ENCODE measurements around the gene SAE1. TPM values are rescaled to one million over a fixed set of nuclear protein-coding genes. Genes with fewer than 3 reads are reported as not detected.
A peak's percentile ranks its signal among the peaks of the same experiment; 100 is the strongest.

SAE1 gene
- total RNA-seq, 1 donor from 2014 or later = 141 TPM

DNA sequence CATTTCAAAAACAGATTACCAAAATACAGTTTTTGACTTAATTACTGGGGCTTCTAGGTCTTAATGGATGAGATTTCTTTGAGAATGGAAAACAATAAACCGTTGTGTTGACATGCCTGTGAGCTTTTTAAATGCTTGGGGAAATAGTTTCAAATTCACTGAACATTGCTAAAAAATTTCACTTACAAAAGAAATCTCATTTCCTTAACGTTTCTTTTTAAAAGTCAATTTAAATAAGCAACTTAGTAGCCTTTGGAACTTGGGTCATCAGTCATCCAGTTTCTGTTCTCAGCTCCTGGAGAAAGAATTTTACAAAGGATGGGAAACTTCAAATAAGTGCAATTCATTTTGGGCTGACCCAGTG is 21.5 kb upstream of the SAE1 start:
- Mint-ChIP-seq H3K4me3 (peak overlapping the region; percentile 92), H3K4me1 (ENCODE audit: low read depth) (peaks cover 62% of the 10 kb centered on the region), H3K27ac (peak overlapping the region; percentile 99), H3K27me3 (ENCODE audit: insufficient read depth) (no peaks in the 10 kb centered on the region), H3K36me3 (ENCODE audit: low read depth) (peaks cover 34% of the 10 kb centered on the region), H3K9me3 (no peaks in the 10 kb centered on the region)
- DNase-seq (ENCODE audit: low spot score) = no peak
- intact Hi-C loops (cut with micrococcal nuclease) = no loop called here

DNA sequence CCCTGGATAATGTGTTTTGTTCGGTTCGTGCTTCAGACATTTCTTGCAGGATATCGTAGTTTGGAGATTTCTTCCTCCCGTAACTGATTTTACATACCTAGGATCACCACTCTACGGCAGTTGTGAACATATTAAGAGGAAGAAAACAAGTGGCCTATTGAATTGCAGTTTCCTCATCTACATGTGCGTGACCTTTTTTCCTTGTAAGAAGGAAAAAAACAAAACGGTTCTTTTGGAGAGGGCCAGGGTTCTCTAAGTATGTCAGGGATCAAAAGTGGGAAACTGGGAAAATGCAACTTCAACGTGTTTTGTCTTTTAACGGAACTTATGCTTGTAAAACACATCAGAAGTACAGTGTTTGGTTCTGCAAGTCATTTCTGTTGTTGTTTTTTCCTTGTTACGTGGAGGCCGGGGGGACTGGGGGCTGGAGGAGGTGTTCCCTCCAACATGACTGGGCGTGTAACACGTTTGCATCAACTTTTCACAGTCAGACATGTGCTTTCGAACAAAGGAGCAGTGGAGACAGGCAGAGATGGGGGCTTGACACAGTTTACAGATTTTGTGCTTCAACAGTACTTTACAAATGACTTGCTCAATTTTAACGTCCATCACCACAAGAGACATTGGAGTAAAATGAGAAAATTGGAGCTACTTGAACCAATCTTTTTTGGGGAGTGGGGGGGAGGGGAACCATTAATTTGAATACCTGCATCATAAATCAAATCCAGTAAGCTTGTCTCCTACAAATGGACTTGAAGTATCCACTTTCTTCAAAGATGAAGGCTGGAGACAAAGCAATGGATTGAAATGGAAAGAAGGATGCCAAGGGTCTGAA is 20.9 kb upstream of the SAE1 start:
- Mint-ChIP-seq H3K4me3 (peak overlapping the region; percentile 92), H3K4me1 (ENCODE audit: low read depth) (peaks cover 64% of the 10 kb centered on the region), H3K36me3 (ENCODE audit: low read depth) (peaks cover 34% of the 10 kb centered on the region), H3K27me3 (ENCODE audit: insufficient read depth) (no peaks in the 10 kb centered on the region), H3K9me3 (no peaks in the 10 kb centered on the region), H3K27ac (peak overlapping the region; percentile 99)
- DNase-seq (ENCODE audit: low spot score) = peak; percentile 65
- intact Hi-C loops (cut with micrococcal nuclease) = loop anchor here (2.0 to 5.0 kb wide), 2 partner anchors 249 to 322 kb away; partner anchors contain the start of genes ARHGAP35 and SLC1A5

DNA sequence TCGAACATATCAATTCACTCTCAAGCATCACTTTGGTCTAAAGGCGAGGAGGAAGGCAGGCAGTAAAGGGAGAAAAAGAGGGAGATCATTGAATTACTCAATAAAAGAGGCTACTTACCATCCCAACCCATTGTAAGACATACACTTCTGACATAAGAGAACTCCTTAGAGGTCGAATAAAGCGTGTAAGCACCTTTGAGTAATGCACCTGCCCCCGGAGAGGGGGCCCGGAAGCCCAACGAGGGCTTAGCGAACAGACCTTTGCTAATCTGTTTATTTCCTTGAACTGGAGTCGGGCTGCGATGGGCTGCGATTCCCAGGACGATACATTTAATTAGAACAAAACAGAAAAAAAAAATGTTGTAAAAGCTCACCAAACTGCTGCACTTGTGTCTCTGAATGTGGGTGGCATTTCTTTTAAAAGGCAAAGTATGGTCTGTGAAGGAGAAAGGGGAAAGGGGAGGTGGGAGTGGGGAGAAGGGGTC is 20.1 kb upstream of the SAE1 start:
- H3K36me3 Mint-ChIP-seq (ENCODE audit: low read depth) = peaks cover 31% of the 10 kb centered on the region
- DNase-seq (ENCODE audit: low spot score) = no peak
- intact Hi-C loops (cut with micrococcal nuclease) = loop anchor here (2.0 to 5.0 kb wide), 2 partner anchors 250 to 323 kb away; partner anchors contain the start of genes ARHGAP35 and SLC1A5
- H3K27ac Mint-ChIP-seq = peak overlapping the region; percentile 99
- no peaks in the 10 kb centered on the region for H3K27me3 Mint-ChIP-seq (ENCODE audit: insufficient read depth)
- H3K4me3 Mint-ChIP-seq = peak overlapping the region; percentile 92
- peaks cover 60% of the 10 kb centered on the region for H3K4me1 Mint-ChIP-seq (ENCODE audit: low read depth)
- H3K9me3 Mint-ChIP-seq = no peaks in the 10 kb centered on the region

DNA sequence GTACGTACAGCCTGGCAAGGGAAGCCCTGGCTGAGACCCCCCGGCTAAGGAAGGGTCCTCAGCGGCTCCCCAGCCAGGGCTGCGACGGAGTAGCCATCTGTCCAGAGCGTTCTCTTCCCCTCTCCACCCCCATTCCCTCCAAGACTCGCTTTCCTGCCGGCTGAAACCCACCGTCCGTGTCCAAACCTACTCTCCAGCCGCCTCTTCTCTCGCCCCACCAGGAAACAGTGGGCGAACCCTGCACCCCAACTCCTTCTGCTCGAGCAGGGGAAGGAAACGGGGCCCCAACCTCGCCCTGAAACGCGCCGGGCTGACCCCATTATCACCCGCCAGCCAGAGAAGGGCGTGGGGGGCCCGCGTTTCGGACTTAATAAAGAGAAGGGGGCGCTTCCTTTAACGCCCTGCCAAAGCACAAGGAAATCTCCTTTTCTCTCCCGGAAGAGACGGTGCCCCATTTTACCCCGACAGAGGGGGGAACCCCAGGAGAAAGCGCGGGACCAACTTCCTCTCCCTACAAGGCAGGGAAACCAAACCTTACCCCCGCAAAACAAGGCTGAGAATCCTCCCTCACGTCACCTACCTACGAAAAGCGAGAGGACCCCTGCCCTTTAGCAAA is 19.5 kb upstream of the SAE1 start:
- Mint-ChIP-seq H3K27me3 (ENCODE audit: insufficient read depth) (no peaks in the 10 kb centered on the region), H3K27ac (peak overlapping the region; percentile 99), H3K4me1 (ENCODE audit: low read depth) (peaks cover 54% of the 10 kb centered on the region), H3K9me3 (no peaks in the 10 kb centered on the region), H3K36me3 (ENCODE audit: low read depth) (peaks cover 25% of the 10 kb centered on the region), H3K4me3 (peak overlapping the region; percentile 92)
- intact Hi-C loops (cut with micrococcal nuclease) = loop anchor here (2.0 to 5.0 kb wide), 2 partner anchors 250 to 324 kb away; partner anchors contain the start of genes ARHGAP35 and SLC1A5
- peak; percentile 39 for DNase-seq (ENCODE audit: low spot score)

DNA sequence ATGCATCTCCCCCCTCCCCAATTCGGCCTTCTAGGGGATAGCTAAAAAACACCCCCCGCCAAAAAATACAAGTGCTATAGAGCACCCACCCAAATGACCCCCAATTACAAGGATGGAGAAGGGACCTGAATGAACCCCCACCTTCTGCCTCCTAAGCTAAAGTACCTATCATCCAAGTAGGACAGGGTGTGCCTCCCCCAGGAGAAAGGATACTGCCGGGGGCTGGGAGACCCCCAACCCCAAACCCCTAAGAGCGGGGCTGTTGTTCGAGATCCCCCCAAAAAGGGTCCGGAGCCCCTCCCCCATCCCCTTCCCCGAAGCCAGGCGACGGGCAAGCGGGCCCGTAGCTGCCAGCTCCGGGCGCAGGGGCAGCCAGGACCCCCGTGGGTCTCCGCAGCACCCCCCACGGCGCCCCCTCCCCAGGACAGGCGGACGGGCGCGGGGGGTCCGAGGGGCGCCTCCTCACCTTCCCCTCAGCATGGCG is 18.9 kb upstream of the SAE1 start:
- peaks cover 48% of the 10 kb centered on the region for H3K4me1 Mint-ChIP-seq (ENCODE audit: low read depth)
- H3K27ac Mint-ChIP-seq = peak overlapping the region; percentile 99
- DNase-seq (ENCODE audit: low spot score) = no peak
- H3K4me3 Mint-ChIP-seq = peak overlapping the region; percentile 92
- intact Hi-C loops (cut with micrococcal nuclease) = loop anchor here (2.0 to 5.0 kb wide), 3 partner anchors 251 to 511 kb away; partner anchors contain the start of genes ARHGAP35, CALM3 and SLC1A5
- no peaks in the 10 kb centered on the region for H3K9me3 Mint-ChIP-seq
- peaks cover 25% of the 10 kb centered on the region for H3K36me3 Mint-ChIP-seq (ENCODE audit: low read depth)
- H3K27me3 Mint-ChIP-seq (ENCODE audit: insufficient read depth) = no peaks in the 10 kb centered on the region

DNA sequence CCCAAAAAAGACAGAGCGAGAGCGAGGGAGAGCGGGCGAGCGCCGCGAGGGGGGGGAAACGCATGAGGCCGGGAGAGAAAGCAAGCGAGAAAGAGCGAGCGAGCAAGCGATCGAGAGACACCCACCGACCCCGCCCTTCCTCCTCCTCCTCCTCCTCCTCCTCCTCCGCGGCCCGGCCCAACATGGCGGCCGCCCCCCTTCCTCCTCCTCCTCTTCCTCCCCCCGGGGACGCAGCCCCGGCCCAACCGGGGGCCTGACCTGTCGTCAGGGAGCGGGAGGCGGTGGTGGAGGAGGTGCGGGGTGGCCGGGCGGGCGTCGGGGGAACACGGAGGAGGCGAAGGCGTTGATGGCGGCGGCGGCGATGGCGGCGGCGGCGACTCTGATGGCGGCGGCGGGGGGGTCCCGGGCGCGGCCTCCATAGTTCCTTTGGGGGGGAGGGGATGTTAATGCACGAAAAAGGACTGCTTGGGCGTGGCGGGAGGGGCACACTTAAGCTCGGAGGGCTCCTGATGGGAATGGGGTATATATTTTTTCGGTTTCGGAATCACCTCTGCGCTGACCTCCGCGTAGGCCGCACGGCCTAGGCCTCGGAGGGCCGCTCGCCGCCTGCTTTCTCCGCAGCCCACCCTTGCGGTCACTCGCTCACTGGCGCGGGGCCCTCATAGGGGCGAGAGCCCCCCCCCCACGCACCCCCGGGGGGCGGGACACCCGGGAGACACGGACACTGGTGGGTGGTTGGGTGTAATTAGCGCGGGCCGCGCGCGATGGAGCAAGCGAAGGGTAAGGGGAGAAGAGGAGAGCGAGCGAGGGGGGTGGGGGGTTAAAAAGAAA is 18.3 kb upstream of the SAE1 start:
- H3K4me1 Mint-ChIP-seq (ENCODE audit: low read depth) = peaks cover 41% of the 10 kb centered on the region
- no peaks in the 10 kb centered on the region for H3K9me3 Mint-ChIP-seq
- H3K36me3 Mint-ChIP-seq (ENCODE audit: low read depth) = peaks cover 25% of the 10 kb centered on the region
- intact Hi-C loops (cut with micrococcal nuclease) = loop anchor here (2.0 to 5.0 kb wide), 2 partner anchors 325 to 512 kb away; partner anchors contain the start of genes CALM3 and SLC1A5
- peak; percentile 82 for DNase-seq (ENCODE audit: low spot score)
- H3K27ac Mint-ChIP-seq = peak overlapping the region; percentile 99
- H3K27me3 Mint-ChIP-seq (ENCODE audit: insufficient read depth) = no peaks in the 10 kb centered on the region
- H3K4me3 Mint-ChIP-seq = peak overlapping the region; percentile 92

DNA sequence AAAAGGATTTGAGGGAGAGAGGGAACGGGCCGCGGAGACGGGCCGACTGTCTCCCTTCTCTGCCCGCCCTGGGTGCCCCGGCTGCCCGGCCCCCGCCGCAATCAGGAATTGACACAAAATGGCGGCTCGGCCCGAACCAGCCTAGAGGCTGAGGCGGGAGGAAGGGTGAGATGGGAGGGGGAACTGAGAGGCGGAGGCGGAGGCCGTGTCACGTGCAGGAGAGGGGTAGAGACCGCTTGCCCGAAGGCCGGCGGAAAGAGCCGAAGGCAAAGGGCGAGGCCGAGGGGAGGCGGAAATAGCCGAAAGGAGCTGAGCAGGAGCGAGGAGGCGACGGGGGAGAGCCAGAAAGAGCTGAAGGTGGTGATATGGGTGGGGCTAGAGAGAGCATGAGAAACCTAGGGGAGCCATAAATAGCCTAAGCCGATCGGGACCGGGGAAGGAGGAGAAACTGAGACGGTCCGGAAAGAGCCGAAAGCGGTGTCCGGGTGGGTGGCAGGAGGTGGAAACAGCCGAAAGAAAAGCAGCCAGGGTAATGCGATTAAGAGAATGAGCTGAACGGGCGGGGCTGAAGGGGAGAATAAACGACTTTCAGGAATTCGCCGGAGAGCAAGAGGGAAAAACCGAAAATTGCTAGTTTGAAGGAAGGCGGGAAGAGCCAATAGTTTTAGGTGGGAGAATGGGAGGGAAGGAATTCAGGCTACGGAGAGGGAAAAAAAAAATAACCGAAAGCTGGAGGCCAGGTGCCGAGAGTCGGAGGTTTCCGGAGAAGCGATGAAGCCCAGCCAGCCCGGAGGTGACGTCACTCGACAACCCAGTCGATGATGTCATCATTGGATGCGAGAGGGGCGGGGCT is 17.4 kb upstream of the SAE1 start, which contains the start of gene ZC3H4:
TSS of gene ZC3H4 (minus strand) at position 780 of the 853 bp plus-strand sequence. CDS start 1,192 bp downstream, outside the sequence.
- H3K27ac Mint-ChIP-seq = peak within 1 kb of the TSS; percentile 99
- H3K9me3 Mint-ChIP-seq = no peaks in the 10 kb centered on the region
- H3K36me3 Mint-ChIP-seq (ENCODE audit: low read depth) = peaks cover 23% of the 10 kb centered on the region
- DNase-seq (ENCODE audit: low spot score) = peak; percentile 100
- no peaks in the 10 kb centered on the region for H3K27me3 Mint-ChIP-seq (ENCODE audit: insufficient read depth)
- peak within 1 kb of the TSS; percentile 92 for H3K4me3 Mint-ChIP-seq
- peaks cover 33% of the 10 kb centered on the region for H3K4me1 Mint-ChIP-seq (ENCODE audit: low read depth)
- intact Hi-C loops (cut with micrococcal nuclease) = loop anchor here (1.0 to 5.0 kb wide), 9 partner anchors 17 to 632 kb away; partner anchors contain the start of genes CALM3, CCDC9, INAFM1 and NOP53

DNA sequence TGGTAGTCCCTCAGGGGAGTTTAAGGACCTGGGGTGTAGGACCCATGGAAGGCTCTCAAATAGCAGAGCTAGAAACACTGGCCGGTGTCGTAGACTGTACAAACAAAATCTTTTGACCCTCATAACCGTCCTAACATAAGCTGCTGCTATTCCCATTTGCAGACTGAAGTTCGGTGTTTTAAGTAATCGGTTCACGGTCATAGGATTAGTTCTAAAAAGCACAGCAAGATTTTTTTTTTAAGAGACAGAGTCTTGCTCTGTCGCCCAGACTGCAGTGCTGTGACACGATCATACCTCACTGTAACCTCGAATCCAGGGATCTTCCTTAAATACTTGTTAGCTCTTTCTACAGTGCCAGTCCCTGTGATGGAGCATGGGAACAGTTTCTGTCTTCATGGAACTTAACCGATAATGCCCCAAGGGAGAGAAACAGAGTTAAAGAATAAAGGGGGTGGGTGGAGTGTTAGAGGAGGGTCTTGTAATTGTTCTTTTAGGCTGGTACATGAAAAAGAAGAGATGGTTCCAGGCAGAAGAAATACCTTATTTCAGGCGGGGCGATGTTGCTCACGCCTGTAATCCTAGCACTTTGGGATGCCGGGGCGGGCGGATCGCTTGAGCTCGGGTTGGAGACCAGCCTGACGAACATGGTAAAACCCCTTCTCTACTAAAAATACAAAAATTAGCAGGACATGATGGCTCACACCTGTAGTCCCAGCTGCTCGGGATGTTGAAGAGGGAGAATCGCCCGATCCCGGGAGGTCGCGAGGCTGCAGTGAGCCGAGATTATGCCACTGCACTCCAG is 16.6 kb upstream of the SAE1 start:
- Mint-ChIP-seq H3K9me3 (no peaks in the 10 kb centered on the region), H3K27ac (peak overlapping the region; percentile 99), H3K27me3 (ENCODE audit: insufficient read depth) (no peaks in the 10 kb centered on the region), H3K4me1 (ENCODE audit: low read depth) (peaks cover 25% of the 10 kb centered on the region), H3K4me3 (peak overlapping the region; percentile 92), H3K36me3 (ENCODE audit: low read depth) (peaks cover 21% of the 10 kb centered on the region)
- intact Hi-C loops (cut with micrococcal nuclease) = loop anchor here (1.0 to 5.0 kb wide), 9 partner anchors 16 to 631 kb away; partner anchors contain the start of genes CALM3, CCDC9, INAFM1 and NOP53
- no peak for DNase-seq (ENCODE audit: low spot score)

DNA sequence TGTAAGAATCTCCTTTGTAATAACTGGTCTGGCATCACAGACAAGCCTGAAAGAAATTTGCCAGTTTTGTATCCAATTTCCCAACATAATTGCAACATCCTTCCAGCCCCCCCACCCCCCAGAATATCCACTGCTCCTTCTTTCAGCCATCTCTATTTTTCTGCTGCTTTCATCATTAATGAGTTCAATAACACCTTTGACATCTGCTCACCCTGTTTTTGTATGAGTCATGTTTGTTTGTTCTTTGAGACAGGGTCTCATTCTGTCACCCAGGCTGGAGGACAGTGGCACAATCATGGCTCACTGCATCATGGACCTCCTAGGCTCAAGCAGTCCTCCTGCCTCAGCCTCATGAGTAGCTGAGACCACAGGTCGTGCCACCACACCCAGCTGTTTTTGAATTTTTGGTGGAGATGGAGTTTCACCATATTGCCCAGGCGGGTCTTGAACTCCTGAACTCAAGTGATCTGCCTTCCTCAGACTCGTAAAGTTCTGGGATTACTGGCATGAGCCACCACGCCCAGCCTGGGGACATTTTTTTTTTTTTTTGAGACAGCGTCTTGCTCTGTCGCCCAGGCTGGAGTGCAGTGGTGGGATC is 10.1 kb upstream of the SAE1 start:
- H3K9me3 Mint-ChIP-seq = no peaks in the 10 kb centered on the region
- intact Hi-C loops (cut with micrococcal nuclease) = no loop called here
- peak overlapping the region; percentile 8 for H3K27ac Mint-ChIP-seq
- H3K36me3 Mint-ChIP-seq (ENCODE audit: low read depth) = no peaks in the 10 kb centered on the region
- H3K27me3 Mint-ChIP-seq (ENCODE audit: insufficient read depth) = peaks cover 1% of the 10 kb centered on the region
- H3K4me1 Mint-ChIP-seq (ENCODE audit: low read depth) = no peaks in the 10 kb centered on the region
- no peak overlapping the region for H3K4me3 Mint-ChIP-seq
- no peak for DNase-seq (ENCODE audit: low spot score)

DNA sequence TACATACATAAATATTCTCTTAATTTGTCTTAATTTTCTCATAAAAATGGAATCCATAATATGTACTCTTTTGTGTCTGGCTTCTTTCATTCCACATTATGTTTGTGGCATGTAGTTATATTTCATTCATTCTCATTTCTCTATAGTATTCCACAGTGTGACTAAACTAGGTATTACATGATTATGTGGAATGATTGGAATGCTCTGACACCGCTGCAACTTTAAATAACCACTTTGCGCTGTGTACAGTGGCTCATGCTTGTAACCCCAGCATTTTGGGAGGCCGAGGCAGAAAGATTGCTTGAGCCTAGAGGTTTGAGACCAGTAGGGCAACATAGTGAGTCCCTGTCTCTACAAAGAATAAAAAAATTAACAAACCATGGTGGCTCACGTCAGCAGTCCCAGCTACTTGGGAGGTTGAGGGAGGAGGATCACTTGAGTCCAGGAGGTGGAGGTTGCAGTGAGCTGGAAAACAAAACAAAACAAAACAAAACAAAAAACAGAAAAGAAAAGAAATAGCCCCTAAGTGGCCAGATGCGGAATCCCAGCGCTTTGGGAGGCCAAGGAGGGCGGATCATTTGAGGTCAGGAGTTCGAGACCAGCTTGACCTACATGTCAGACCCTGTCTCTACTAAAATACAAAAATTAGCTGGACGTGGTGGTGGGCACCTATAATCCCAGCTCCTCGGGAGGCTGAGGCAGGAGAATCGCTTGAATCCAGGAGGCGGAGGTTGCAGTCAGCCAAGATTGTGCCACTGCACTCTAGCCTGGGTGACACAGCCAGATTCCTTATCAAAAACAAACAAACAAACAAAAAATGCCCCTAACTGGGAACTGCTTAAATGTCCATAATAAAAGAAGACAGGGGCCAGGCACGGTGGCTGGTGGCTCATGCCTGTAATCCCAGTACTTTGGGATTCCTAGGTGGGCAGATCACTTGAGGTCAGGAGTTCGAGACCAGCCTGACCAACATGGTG is 8.0 kb upstream of the SAE1 start:
- Mint-ChIP-seq H3K27ac (no peak overlapping the region), H3K4me1 (ENCODE audit: low read depth) (no peaks in the 10 kb centered on the region), H3K27me3 (ENCODE audit: insufficient read depth) (peaks cover 4% of the 10 kb centered on the region), H3K4me3 (no peak overlapping the region), H3K36me3 (ENCODE audit: low read depth) (no peaks in the 10 kb centered on the region), H3K9me3 (no peaks in the 10 kb centered on the region)
- intact Hi-C loops (cut with micrococcal nuclease) = no loop called here
- DNase-seq (ENCODE audit: low spot score) = no peak
